Measurements from ENCODE around the gene NR4A2. TPM values are rescaled to one million over a fixed set of nuclear protein-coding genes. Genes with fewer than 3 reads are reported as not detected.

The NR4A2 gene
- total RNA-seq, 1 donor from 2014 or later: 11.9 TPM

DNA sequence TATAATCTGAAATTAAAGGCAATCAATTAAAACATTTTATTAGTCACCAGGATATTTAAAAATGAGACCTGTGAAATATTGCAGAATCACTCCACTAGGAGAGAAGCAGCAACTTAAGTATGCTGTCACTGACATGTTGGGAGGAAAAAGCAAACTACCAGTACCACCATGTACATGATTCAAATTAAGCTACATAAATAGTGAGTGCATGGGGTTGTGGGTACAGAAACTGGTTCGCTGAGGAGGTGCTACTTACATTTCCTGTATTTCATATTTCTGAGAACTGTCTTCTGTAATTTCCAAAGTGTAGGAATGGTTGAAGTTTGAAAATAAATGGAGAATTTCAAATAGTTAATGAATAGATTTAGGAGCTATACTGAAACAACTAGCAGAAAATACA is 7.9 kb upstream of the NR4A2 start:
- no peak for DNase-seq (ENCODE audit: low spot score)

DNA sequence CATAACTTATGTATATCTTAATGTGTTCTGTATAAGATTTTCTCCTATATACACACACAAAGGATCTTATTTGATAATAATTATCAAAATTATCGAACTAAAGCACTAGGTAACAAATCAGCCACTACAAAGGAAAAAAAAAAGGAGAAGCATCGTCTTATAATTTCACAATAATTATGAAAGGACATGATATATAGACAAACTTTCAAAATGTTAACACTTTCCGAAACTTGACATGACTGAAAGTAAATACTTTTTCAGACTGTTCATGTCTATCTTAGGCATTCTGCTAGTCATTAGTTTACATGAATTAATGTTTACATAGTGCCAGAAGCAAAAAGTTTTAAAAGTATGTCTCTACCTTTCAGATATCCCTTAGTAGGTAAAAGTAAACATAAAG is 7.3 kb upstream of the NR4A2 start:
- DNase-seq (ENCODE audit: low spot score): no peak

DNA sequence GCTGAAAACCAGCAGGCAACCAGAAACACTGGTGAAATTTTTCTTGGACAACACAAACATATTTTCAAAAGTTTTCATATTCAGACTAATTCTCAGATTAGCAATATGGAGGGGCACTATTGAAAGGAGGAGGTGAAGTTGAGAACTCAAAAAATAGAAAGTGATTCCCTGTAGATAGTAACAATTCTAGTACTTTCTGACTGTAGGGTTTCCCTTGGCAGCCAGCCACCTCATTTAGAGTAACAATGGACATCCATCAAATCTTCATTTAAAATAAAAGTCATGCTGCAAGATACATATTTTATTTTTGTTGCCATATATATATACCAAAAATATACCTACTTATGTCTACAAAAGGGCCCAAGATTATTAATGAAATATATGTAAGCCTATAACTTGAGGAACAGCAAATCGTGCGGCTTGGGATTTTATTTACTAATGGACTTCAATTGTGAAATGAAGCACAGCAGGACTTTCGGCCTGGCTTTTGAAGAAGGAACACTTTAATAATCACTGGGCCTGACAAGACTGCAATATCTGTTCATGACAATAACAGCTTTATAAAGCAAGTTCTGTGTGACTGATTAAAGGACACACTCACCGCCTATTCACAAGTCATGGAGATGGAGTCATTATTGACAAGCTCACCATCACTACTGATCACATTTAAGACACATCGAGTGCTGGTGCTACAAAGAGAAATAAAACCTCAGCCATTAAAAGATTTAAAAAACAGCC is 6.8 kb upstream of the NR4A2 start:
- DNase-seq (ENCODE audit: low spot score): no peak

- DNase-seq (ENCODE audit: low spot score): no peak
Observed at GRCh38 chr2:156338578-156338977, 6.1 kb upstream of the NR4A2 start.

DNA sequence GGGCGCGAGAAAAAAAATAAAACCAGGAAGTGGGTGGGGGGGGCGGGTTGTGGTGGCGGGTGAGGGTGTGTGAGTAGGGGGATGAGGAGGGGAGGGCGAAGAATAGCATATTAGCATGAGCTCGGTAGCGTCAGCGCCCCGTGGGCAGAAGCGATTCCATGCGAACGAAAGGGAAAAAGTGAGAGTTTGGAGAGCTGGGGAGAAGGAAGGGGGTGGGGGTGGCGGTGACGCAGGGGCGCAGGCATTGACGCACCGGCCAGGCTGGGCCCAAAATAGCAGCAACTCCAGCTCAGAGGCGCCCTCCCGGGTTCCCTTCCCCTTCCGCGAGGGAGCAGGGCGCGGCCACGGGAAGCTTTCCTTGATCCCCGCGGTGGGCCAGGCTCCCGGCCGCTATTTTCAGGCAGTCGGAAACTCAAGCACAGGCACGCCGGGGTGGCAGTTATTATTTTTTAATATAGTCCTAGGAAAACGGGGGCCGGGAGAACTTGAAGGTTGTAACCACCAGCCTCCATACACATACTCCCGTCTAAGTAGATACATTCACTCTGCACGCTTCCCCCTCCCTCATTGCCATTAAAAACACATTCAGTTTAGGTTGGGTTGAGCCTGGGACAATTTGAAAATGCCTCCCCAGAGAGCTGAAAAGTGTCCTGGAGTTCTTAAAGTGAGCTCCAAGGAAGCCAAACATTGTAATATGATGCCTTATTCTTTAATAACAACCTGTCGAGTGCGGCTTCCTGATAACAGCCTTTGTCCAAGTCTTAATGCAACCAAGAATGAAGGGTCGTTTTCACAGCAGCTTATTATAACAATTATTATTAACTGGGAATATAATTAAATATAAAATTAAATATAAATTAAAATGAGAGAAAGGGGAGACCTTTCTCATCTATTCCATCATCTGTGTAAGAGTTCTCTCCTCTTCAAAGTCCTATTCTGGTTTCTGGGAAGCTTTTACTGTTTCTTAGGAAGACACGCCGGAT is 2.3 kb upstream of the NR4A2 start:
- peak; percentile 92 for DNase-seq (ENCODE audit: low spot score)

GRCh38 chr2:156333951-156334495 is 1.5 kb upstream of the NR4A2 start:
- peak; percentile 60 for DNase-seq (ENCODE audit: low spot score)

- no peak for DNase-seq (ENCODE audit: low spot score)
Observed at GRCh38 chr2:156333274-156333950, 891 bp upstream of the NR4A2 start.

DNA sequence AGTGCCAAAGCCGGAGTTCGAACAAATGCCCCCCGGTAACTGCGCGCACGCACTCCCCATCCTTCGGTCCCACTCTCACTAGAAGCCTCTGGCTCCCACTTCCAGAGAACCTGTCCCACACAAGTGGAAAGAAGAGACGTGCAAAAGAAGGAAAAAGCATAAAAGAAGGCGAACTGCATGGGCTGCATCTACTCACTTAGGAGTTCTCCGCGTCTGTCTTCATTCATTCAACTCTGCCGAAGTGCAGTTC is 312 bp downstream of the NR4A2 start:
- no peak for DNase-seq (ENCODE audit: low spot score)

DNA sequence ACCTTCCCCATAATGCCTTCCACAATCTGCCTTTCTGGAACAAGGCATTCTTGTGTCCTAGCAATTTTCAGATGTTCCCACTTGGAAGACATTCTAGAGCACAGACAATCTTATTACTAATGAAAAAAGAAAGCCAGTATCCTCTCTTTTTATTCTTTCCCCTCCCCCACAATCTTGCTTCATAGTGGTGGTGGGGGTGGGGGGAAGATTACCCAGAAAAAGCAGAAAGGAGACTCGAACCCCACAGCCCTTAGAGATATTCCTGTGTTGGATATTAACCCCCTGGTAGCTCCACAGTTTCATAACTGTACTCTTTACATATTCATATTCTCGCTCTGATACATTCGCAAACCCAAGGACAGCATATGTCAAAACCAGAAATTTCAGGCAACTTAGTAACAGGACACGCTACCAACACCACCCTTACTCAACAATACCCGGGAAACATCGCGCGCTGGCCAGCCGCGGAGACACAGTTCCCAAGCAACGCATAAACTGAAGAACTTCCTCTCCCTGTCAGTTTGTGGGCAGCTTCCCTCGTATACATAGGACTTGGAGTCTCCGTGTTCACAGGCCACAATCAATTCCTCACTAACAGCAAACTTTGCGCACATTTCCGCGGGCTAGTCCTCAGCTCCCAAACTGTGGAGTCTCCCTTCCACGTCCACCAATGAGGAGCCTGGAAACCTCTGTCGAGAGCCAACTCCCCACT is 793 bp downstream of the NR4A2 start:
- DNase-seq (ENCODE audit: low spot score): peak; percentile 64

- DNase-seq (ENCODE audit: low spot score): no peak
Observed at GRCh38 chr2:156329927-156330726, 2.4 kb downstream of the NR4A2 start.

DNA sequence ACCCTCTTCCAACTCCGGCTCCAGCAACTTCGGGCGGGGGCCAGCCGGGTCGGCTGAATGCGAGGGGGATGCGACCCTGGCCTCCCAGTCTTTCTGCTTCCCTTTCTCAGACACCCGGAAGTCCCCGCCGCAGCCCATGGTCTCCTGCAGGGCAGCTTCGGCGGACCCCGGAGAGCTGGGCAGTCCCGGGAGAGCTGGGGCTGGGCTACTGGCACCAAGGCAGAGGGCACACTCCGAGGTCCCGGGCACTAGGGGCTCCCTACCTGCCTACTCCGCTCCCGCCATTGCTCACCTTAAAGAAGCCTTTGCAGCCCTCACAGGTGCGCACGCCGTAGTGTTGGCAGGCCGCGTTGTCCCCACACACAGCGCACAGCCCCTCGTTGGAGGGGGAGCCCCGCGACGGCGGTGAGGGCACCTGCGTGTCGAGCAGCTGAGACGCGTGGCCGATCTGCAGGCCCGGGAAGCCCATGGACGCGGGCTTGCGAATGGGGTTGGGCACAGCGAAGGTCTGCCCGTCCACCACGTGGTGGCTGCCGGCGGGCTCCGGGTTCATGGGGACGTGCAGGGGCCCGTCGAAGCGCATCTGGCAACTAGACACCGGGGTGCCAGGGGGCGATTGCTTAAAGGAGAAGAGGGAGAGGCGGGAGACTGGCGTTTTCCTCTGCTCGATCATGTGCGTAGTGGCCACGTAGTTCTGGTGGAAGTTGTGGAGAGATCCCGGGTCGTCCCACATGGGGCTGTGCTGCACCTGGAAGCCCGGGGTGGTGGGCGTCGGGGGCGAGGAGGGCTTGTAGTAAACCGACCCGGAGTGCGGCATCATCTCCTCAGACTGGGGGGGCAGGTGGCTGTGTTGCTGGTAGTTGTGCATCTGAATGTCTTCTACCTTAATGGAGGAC is 3.2 kb downstream of the NR4A2 start:
- no peak for DNase-seq (ENCODE audit: low spot score)

- no peak for DNase-seq (ENCODE audit: low spot score)
Observed at GRCh38 chr2:156327835-156328695, 4.5 kb downstream of the NR4A2 start.

DNA sequence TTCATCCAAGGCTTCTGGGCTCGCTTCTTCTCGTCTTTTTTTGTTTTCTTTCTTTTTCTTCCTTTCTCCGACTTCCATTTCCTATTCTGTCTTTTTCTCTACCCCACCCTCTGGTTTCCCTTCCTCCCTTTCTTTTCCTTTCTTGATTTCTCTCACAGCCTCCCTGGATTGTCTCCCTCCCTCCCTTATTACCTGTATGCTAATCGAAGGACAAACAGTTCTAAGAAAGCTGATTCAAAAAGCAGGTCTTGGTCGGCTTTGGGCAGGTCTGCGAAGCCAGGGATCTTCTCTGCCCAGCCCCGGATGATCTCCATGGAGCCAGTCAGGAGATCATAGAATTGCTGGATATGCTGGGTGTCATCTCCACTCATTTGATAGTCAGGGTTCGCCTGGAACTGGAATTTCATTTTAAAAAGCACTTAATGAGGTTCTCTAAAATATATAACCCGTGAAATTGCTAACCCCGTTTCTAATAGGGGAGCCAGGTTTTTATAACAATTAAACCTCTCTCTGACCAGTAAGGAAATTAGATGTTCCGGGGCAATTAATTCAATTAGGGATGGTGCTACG is 5.9 kb downstream of the NR4A2 start:
- no peak for DNase-seq (ENCODE audit: low spot score)

DNA sequence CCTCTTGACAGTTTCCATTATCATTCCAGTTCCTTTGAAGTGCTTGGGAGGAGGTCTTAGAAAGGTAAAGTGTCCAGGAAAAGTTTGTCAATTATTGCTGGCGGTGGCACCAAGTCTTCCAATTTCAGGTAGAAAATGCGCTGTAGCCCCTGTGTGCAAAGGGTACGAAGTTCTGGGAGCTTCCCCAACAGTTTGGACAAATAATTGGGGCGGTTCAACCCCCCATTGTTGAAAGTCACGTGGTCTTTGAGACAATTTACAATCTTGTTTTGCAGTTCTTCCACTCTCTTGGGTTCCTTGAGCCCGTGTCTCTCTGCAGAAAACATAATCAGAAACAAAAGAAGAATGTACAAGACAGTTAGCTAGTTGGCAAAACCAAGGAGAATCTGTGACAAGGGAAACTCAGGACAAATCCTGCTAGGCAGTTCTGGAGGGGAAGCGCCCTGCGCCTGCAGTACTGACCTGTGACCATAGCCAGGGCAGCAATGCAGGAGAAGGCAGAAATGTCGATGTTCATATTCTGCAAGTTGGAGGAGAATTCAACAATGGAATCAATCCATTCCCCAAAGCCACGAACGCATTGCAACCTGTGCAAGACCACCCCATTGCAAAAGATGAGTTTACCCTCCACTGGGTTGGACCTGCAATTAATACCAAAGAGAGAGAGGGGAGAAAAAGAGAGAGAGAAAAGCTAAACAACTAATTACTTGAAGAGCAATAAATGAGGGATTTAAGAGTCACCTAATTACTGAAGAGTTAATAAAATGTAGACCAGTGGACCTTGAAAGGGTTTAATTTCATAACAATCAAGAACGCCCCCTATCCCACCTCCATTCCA is 6.6 kb downstream of the NR4A2 start:
- no peak for DNase-seq (ENCODE audit: low spot score)

DNA sequence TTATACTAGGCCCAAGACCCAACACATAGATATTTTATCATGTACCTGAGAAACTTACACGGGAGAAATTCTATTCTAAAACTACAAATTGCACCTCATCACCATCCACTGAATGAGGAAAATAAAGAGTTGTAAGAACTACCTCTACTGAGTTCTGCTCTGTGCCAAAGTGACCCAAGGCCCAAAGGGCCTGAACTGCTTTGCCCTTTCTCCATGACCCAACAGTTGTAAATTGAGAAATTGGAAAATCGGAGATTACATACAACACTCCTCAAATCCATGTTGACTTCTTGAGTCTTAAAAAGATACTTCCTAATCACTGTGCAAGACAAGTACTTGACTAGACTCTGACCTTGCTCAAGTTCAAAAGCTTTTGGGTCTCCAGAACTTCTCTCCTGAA is 8.8 kb downstream of the NR4A2 start:
- no peak for DNase-seq (ENCODE audit: low spot score)

GRCh38 chr2:156322686-156323231 is 9.8 kb downstream of the NR4A2 start:
- no peak for DNase-seq (ENCODE audit: low spot score)

DNA sequence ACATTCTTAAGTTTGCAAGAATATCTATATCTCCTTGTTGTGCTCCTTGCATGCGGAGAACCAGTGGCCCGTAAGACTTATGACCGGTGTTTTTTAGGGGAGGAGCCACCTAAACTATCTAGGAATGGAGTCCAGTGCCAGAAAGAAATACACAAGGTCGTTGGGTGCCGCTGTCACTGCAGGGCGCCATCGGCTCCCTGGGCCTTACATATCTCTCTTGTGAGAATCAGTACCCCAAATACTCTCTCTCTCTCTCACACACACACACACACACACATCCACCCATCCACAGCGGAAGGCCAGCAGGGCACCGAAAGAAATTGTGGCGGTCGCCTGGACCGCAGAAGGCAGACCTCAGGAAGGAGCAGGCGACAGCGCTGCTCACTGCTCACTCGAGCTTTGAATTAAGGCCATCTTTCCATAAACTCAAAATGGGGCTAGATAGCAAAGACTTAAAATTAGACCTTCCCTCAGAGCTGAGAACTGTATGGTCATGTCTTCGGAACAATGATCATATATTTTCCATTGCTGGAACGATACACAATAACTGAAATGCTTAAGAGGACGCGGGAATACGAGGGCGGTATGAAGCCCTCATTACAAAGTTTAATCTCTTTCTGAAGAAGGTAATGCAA is 10.4 kb downstream of the NR4A2 start:
- no peak for DNase-seq (ENCODE audit: low spot score)

Data from mucosa of gallbladder (tissue), 1 donor.